B cell (primary cell): Measurements from ENCODE around the gene IFTAP. TPM values are rescaled to one million over a fixed set of nuclear protein-coding genes. Genes with fewer than 3 reads are reported as not detected.

Experiments
- ATAC-seq: fragments of 200-7000 bp; cut with Tn5 transposase; one replicate; pipeline ENCODE4 v1.10.0; 2021; ENCODE audit warnings: low read depth, mild to moderate bottlenecking, moderate number of reproducible peaks, moderate library complexity
- CTCF ChIA-PET: fragments of 350-600 bp; sonication (Branson Sonifier 250); formaldehyde crosslinking; loops from one replicate; lab custom pipeline; 2021; ENCODE audit warnings: antibody characterized with exemption, inconsistent platforms; lab: Charles Lee
- POLR2A ChIA-PET: fragments of 350-600 bp; sonication (Branson Sonifier 250); formaldehyde crosslinking; loops from one replicate; lab custom pipeline; 2021; ENCODE audit warnings: antibody characterized with exemption; lab: Charles Lee
- DNase-seq: peaks from one replicate; pipeline ENCODE4 v3.0.0; 2013
- H2AFZ ChIP-seq: 2 replicates; pipeline ENCODE4 v1.6.1; 2012; ENCODE audit warnings: mild to moderate bottlenecking, low read depth, low read length; ENCODE audit not compliant: insufficient read depth, poor library complexity, severe bottlenecking
- H3K27ac ChIP-seq, 2 donors: 1 replicate in 1 of 2; 2 replicates in 1 of 2; pipeline ENCODE4 v1.5.1; 2012 to 2013; ENCODE audit warnings: low read length in 2 of 2, mild to moderate bottlenecking in 2 of 2, moderate library complexity in 1 of 2
- H3K27me3 ChIP-seq, 4 experiments: fragments of 200-600 bp in 1 of 4; sonication (generic) in 1 of 4; replicated peaks in 1 of 4; 1 replicate in 2 of 4; 2 replicates in 2 of 4; pipeline versions ENCODE4 v1.6.1 to v1.7.0; 2013 to 2016; ENCODE audit warnings: low read length in 3 of 4, mild to moderate bottlenecking in 2 of 4, mixed read lengths in 1 of 4, moderate library complexity in 1 of 4; ENCODE audit not compliant: insufficient read depth in 4 of 4, control insufficient read depth in 3 of 4; ENCODE audit errors: control extremely low read depth in 1 of 4
- H3K36me3 ChIP-seq, 2 experiments: replicated peaks in 1 of 2; 1 replicate in 1 of 2; 2 replicates in 1 of 2; pipeline versions ENCODE4 v1.6.1 to v1.7.1; 2013; ENCODE audit warnings: low read length in 1 of 2; ENCODE audit not compliant: insufficient read depth in 2 of 2, control insufficient read depth in 1 of 2; ENCODE audit errors: control extremely low read depth in 1 of 2, extremely low read depth in 1 of 2
- H3K4me1 ChIP-seq, 2 donors: fragments of 200-600 bp in 1 of 2; sonication (generic) in 1 of 2; 1 replicate in 1 of 2; 2 replicates in 1 of 2; pipeline versions ENCODE4 v1.5.1 to v1.6.1; 2013 to 2017; ENCODE audit warnings: low read length in 2 of 2; ENCODE audit not compliant: control insufficient read depth in 2 of 2, insufficient read depth in 2 of 2
- H3K4me2 ChIP-seq: replicated peaks from 2 replicates; pipeline ENCODE3; 2012; ENCODE audit warnings: mild to moderate bottlenecking, low read depth, low read length; ENCODE audit not compliant: poor library complexity, severe bottlenecking
- H3K4me3 ChIP-seq, 5 experiments: fragments of 200-600 bp in 1 of 5; sonication (generic) in 1 of 5; 1 replicate in 3 of 5; 2 replicates in 2 of 5; pipeline versions ENCODE4 v1.5.1 to v1.7.0; 2011 to 2016; ENCODE audit warnings: low read length in 4 of 5, mild to moderate bottlenecking in 4 of 5, low read depth in 2 of 5, control low read depth in 1 of 5, moderate library complexity in 1 of 5; ENCODE audit not compliant: insufficient read depth in 1 of 5; ENCODE audit errors: control extremely low read depth in 1 of 5, extremely low read depth in 1 of 5
- H3K79me2 ChIP-seq: fragments of 200-600 bp; sonication (generic); one replicate; pipeline ENCODE4 v1.6.0; 2016; ENCODE audit warnings: low read length; ENCODE audit not compliant: control insufficient read depth, insufficient read depth
- H3K9ac ChIP-seq: fragments of 200-600 bp; sonication (generic); 2 replicates; pipeline ENCODE4 v1.6.1; 2017; ENCODE audit warnings: mild to moderate bottlenecking, low read length, moderate library complexity
- H3K9me3 ChIP-seq, 3 donors: one replicate each; pipeline versions ENCODE4 v1.6.1 to v1.7.1; 2013; ENCODE audit warnings: low read length in 2 of 3; ENCODE audit not compliant: control insufficient read depth in 2 of 3, insufficient read depth in 1 of 3; ENCODE audit errors: control extremely low read depth in 1 of 3
- H4K20me1 ChIP-seq: 2 replicates; pipeline ENCODE4 v1.6.0; 2012; ENCODE audit warnings: mild to moderate bottlenecking, low read length; ENCODE audit not compliant: insufficient read depth, control insufficient read depth, poor library complexity, severe bottlenecking
- H3K27ac Mint-ChIP-seq: one replicate; pipeline ENCODE4 v1.8.0; 2021; ENCODE audit warnings: mixed read lengths
- H3K27me3 Mint-ChIP-seq: one replicate; pipeline ENCODE4 v1.8.0; 2021; ENCODE audit warnings: mixed read lengths
- H3K4me1 Mint-ChIP-seq: one replicate; pipeline ENCODE4 v1.8.0; 2021; ENCODE audit warnings: mixed read lengths
- H3K4me3 Mint-ChIP-seq: one replicate; pipeline ENCODE4 v1.8.0; 2021; ENCODE audit warnings: mixed read lengths
- H3K9me3 Mint-ChIP-seq: one replicate; pipeline ENCODE4 v1.8.0; 2022; ENCODE audit warnings: mixed read lengths; ENCODE audit not compliant: insufficient read depth
- EZH2 ChIP-seq: IDR thresholded peaks from 2 replicates; pipeline ENCODE4 v1.6.1; 2012; ENCODE audit warnings: borderline replicate concordance, low read depth, mild to moderate bottlenecking, moderate library complexity, low read length; ENCODE audit not compliant: insufficient read depth, poor library complexity, severe bottlenecking
- WGBS: methylation state at CpG from one replicate; pipeline ENCODE4 v1.1.5; 2013; ENCODE audit warnings: missing lambda C conversion rate; ENCODE audit not compliant: insufficient coverage; 5-methylcytosine and 5-hydroxymethylcytosine counted together
- intact Hi-C: fragments of 100-400 bp; cut with micrococcal nuclease; formaldehyde crosslinking; loops from one replicate; pipeline ENCODE4 v1.10.0; 2022
- polyA plus RNA-seq: library from polyadenylated mRNA; depleted of rRNA; stranded (reverse); fragments of >200 nt; gene quantifications from 2 replicates; pipeline ENCODE4 v1.2.3, GENCODE V29; 2012
- total RNA-seq, 2 donors: library from RNA; stranded (reverse); fragments of 120-200 nt in 1 of 2; gene quantifications; 1 replicate in 1 of 2; 2 replicates in 1 of 2; pipeline versions ENCODE4 v1.2.3 to v1.2.4, GENCODE V29; 2013 to 2022
- TF ChIP-seq, protein P1 (sequence below): fragments of 200-600 bp; IDR thresholded peaks from one replicate; pipeline ENCODE4 v1.8.0; 2022; ENCODE audit warnings: antibody characterized with exemption, mild to moderate bottlenecking

IFTAP gene
- total and polyA plus RNA-seq, 2 donors (not counting 1 experiment from before 2014, with no cell fraction given) = 0.31 TPM; not detected in 1

DNA sequence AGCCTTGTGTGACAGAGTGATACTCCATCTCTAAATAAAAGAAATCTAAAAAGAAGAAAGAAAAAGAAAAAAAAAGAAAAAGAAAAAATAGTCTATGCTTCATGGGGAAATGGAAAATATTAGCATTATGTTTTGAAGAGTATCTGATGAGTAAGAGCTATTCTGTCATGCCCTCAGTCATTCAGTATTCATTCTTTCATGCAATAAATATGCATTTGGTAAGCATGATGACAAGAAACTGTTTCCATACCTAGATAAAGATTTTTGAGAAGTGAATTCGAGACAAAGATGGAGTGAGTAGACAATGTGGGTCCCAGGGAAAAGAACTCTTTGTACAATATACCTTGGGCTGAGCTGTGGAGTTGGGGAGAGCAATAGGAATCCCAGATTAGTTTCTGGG, 6.2 kb upstream of the IFTAP start:
- Histone ChIP-seq H3K4me1 (no peaks in the 10 kb centered on the region), H3K9ac (no peak overlapping the region), H3K9me3 (no peaks in the 10 kb centered on the region), H3K36me3 (no peaks in the 10 kb centered on the region), H2AFZ (no peak overlapping the region), H3K27ac (no peak overlapping the region), H4K20me1 (no peaks in the 10 kb centered on the region), H3K79me2 (no peaks in the 10 kb centered on the region), H3K4me2 (no peak overlapping the region), H3K4me3 (no peak overlapping the region), H3K27me3 (peaks cover 0 to 2% (median 0%) of the 10 kb centered on the region in 4 experiments)
- intact Hi-C loops = no loop called here
- ATAC-seq (no peak), DNase-seq (no peak)
- Mint-ChIP-seq H3K9me3 (no peaks in the 10 kb centered on the region), H3K4me1 (peaks cover 2% of the 10 kb centered on the region), H3K27me3 (peaks cover 28% of the 10 kb centered on the region), H3K27ac (no peak overlapping the region), H3K4me3 (no peak overlapping the region)
- ChIA-PET POLR2A (no interaction called here), CTCF (no interaction called here)
- TF ChIP-seq, protein P1, sequence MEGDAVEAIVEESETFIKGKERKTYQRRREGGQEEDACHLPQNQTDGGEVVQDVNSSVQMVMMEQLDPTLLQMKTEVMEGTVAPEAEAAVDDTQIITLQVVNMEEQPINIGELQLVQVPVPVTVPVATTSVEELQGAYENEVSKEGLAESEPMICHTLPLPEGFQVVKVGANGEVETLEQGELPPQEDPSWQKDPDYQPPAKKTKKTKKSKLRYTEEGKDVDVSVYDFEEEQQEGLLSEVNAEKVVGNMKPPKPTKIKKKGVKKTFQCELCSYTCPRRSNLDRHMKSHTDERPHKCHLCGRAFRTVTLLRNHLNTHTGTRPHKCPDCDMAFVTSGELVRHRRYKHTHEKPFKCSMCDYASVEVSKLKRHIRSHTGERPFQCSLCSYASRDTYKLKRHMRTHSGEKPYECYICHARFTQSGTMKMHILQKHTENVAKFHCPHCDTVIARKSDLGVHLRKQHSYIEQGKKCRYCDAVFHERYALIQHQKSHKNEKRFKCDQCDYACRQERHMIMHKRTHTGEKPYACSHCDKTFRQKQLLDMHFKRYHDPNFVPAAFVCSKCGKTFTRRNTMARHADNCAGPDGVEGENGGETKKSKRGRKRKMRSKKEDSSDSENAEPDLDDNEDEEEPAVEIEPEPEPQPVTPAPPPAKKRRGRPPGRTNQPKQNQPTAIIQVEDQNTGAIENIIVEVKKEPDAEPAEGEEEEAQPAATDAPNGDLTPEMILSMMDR = no peak
- TF ChIP-seq EZH2 = no peak
- no CpG with 5 or more reads among the region's 1 CpG for WGBS

DNA sequence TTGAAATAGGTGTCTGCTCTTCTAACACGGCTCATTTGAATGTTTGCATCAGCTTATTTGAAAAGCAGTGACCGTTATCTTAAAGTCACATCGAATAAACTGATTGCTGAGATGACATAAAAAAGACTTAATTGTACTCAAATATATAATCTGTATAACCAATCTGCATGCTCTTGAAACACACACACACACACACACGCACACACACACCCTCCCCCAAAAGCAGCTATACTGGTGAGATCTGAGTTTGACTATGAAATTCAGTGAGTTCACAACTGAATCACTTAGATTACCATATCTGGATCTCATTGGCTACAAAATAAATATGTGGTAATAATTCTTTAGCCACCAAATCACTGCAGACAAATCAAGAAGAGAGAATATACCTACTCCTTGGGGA, 3.8 kb upstream of the IFTAP start:
- Histone ChIP-seq H4K20me1 (no peaks in the 10 kb centered on the region), H3K4me3 (no peak overlapping the region), H3K27ac (no peak overlapping the region), H2AFZ (no peak overlapping the region), H3K36me3 (no peaks in the 10 kb centered on the region), H3K79me2 (no peaks in the 10 kb centered on the region), H3K9ac (no peak overlapping the region), H3K4me1 (peaks cover 8 to 14% of the 10 kb centered on the region in 2 donors), H3K9me3 (no peaks in the 10 kb centered on the region), H3K27me3 (peaks cover 0 to 19% (median 13%) of the 10 kb centered on the region in 4 experiments), H3K4me2 (no peak overlapping the region)
- no CpG with 5 or more reads among the region's 4 CpGs for WGBS
- Mint-ChIP-seq H3K4me3 (no peak overlapping the region), H3K4me1 (peaks cover 10% of the 10 kb centered on the region), H3K9me3 (no peaks in the 10 kb centered on the region), H3K27ac (no peak overlapping the region), H3K27me3 (peaks cover 46% of the 10 kb centered on the region)
- intact Hi-C loops = no loop called here
- ATAC-seq (no peak), DNase-seq (no peak)
- POLR2A ChIA-PET = no interaction called here
- CTCF ChIA-PET = no interaction called here
- no peak for TF ChIP-seq EZH2
- TF ChIP-seq, protein P1 = no peak
